Measurements from ENCODE around the gene ZDHHC11. TPM values are rescaled to one million over a fixed set of nuclear protein-coding genes. Genes with fewer than 3 reads are reported as not detected.

ZDHHC11 gene
- total and polyA plus RNA-seq, 2 of the 4 experiments (the other 2 are of a cell fraction), result 0.36 to 1.6 TPM

DNA sequence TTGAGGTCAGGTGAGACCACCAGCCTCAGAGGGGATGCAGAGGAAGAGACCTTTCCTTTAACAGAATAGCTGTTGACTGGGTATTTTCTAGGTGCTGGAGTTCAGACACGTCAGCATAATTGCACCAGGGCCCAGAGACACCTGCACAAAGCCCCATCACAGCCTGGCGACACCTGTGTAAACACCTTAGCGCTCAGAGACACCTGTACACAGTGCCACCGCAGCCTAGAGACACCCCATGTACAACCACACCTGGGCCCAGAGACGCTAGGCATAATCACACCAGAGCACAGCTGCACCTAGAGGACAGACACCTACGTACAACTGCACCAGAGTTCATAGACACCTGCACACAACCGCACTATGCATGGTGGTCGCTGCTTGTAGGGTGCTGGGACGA, 42.9 kb upstream of the ZDHHC11 start:
- WGBS, 2 experiments (ENCODE audit: extremely low coverage in 2 of 2, insufficient read length in 1 of 2), result 100% methylated on average over 1 of the region's 9 CpGs; no CpG with 5 or more reads in 1 of the 2 experiments
- dilution Hi-C loops (cut with HindIII; ENCODE audit: low sequenced_read_pairs, unreplicated experiment), result no loop called here
- Histone ChIP-seq H4K5ac (ENCODE audit: low read depth, low read length) (no peak overlapping the region), H2AK5ac (ENCODE audit: low read depth, low read length) (peak overlapping the region; percentile 30; the same call in 1 of the 2 replicates), H3K9me3 (ENCODE audit: control insufficient read depth, insufficient read depth, low read length) (no peaks in the 10 kb centered on the region), H3K4me1 (ENCODE audit: control insufficient read depth, insufficient read depth, low read length) (peaks cover 8% of the 10 kb centered on the region), H2AK9ac (replicated peaks; ENCODE audit: low read depth, low read length, poor library complexity) (peak overlapping the region; percentile 92), H3K18ac (ENCODE audit: low read depth, low read length) (no peak overlapping the region), H2BK120ac (ENCODE audit: low read depth, low read length) (no peak overlapping the region), H3K27ac (ENCODE audit: insufficient read depth, low read length) (no peak overlapping the region; the same call in 1 of the 2 replicates), H2BK20ac (ENCODE audit: low read depth, low read length) (no peak overlapping the region), H3K14ac (replicated peaks; ENCODE audit: low read depth, low read length) (no peak overlapping the region; the same call in 1 of the 2 replicates), H2BK15ac (ENCODE audit: low read depth, low read length) (no peak overlapping the region), H3K79me1 (ENCODE audit: low read depth in 1 of 2, low read length in 2 of 2) (peaks cover 30 to 55% of the 10 kb centered on the region in 2 experiments), H2AFZ (replicated peaks; ENCODE audit: low read length, poor library complexity) (no peak overlapping the region), H3K23ac (ENCODE audit: low read depth, low read length) (0 out of 2 replicates have a peak overlapping the region, but pooled peaks have one; percentile 42), H3K36me3 (ENCODE audit: control insufficient read depth, insufficient read depth, low read length) (peaks cover 28% of the 10 kb centered on the region), H3K4me3 (ENCODE audit: insufficient read depth, low read depth, low read length) (peak overlapping the region; percentile 100; the same call in 1 of the 2 replicates), H3K56ac (ENCODE audit: extremely low read depth, insufficient read depth, low read length) (no peak overlapping the region; the same call in 1 of the 2 replicates), H3K9ac (ENCODE audit: low read depth, low read length) (peak overlapping the region; percentile 55; the same call in 1 of the 2 replicates), H4K20me1 (ENCODE audit: insufficient read depth, low read length) (no peaks in the 10 kb centered on the region; the same call in 1 of the 2 replicates), H3K27me3 (ENCODE audit: control insufficient read depth, insufficient read depth, low read length) (no peaks in the 10 kb centered on the region), H4K8ac (ENCODE audit: low read depth in 2 of 2, low read length in 2 of 2) (0 out of 4 replicates have a peak overlapping the region, but pooled peaks of 1 of the 2 experiments have one; percentile 90), H4K91ac (ENCODE audit: insufficient read depth, low read depth, low read length) (no peak overlapping the region), H2BK5ac (ENCODE audit: low read depth, low read length, poor library complexity, severe bottlenecking) (no peak overlapping the region), H3K9me1 (ENCODE audit: insufficient read depth, low read length) (no peaks in the 10 kb centered on the region; the same call in 1 of the 2 replicates), H3K4me2 (ENCODE audit: low read depth, low read length) (peak overlapping the region; percentile 71), H3K4ac (ENCODE audit: low read depth, low read length) (peak overlapping the region; percentile 47; the same call in 1 of the 2 replicates)
- ATAC-seq (ENCODE audit: low read depth) (no peak), DNase-seq (no peak)
- no peak for TF ChIP-seq FOS (IDR thresholded peaks at IDR 0.05; ENCODE audit: low read depth, low read length)
- TF ChIP-seq RAD21 (IDR thresholded peaks at IDR 0.05; ENCODE audit: low read length), result no peak
- TF ChIP-seq POLR2A (IDR thresholded peaks at IDR 0.05; ENCODE audit: low read depth, low read length), result no peak
- in situ Hi-C loops (cut with MboI; ENCODE audit: low sequenced_read_pairs), result no loop called here
- intact Hi-C loops (cut with micrococcal nuclease), result no loop called here
- ChIA-PET POLR2A (ENCODE audit: unreplicated experiment) (no interaction called here), CTCF (no interaction called here)
- BruUV-seq (replicated peaks), result no TSS peak
